Astrocyte of the spinal cord (primary cell): ENCODE data around the gene PTGDS.

ENCODE experiments used
- DNase-seq: peaks from one replicate; pipeline ENCODE4 v3.0.0; 2011; ENCODE audit warnings: low read depth, low spot score
- H3K4me3 ChIP-seq: 2 replicates; pipeline ENCODE4 v1.5.1; 2011; ENCODE audit warnings: low read depth, mild to moderate bottlenecking, low read length, moderate library complexity
- CTCF ChIP-seq: IDR thresholded peaks from 2 replicates; pipeline ENCODE4 v1.5.1; 2012; ENCODE audit warnings: low read depth, mild to moderate bottlenecking, low read length, inconsistent platforms
- in situ Hi-C: cut with HindIII; loops from 2 replicates; pipeline ENCODE4 v1.10.0; 2017; ENCODE audit warnings: low sequenced_read_pairs

Gene PTGDS

GRCh38 chr9:136981588-136982231 lies 4.4 kb downstream of the PTGDS start:
- no peak for DNase-seq
- in situ Hi-C loops, result no loop called here
- H3K4me3 ChIP-seq, result no peak overlapping the region
- no peak for TF ChIP-seq CTCF

- DNase-seq, result no peak
- in situ Hi-C loops, result no loop called here
- H3K4me3 ChIP-seq, result no peak within 1 kb of the TSS
- no peak for TF ChIP-seq CTCF
These were observed 5.1 kb downstream of the PTGDS start, which contains the start of gene LCNL1 for GRCh38 chr9:136982232-136983051. TSS of gene LCNL1 (plus strand) at chr9:136982993. CDS start at chr9:136983587, 594 bp downstream.

- TF ChIP-seq CTCF, result no peak
- in situ Hi-C loops, result no loop called here
- H3K4me3 ChIP-seq, result no peak overlapping the region
- no peak for DNase-seq
These were observed 5.9 kb downstream of the PTGDS start for GRCh38 chr9:136983167-136983566.

GRCh38 chr9:136983656-136984314 lies 6.5 kb downstream of the PTGDS start:
- in situ Hi-C loops, result no loop called here
- TF ChIP-seq CTCF, result no peak
- DNase-seq, result no peak
- no peak overlapping the region for H3K4me3 ChIP-seq

GRCh38 chr9:136984464-136985026 lies 7.2 kb downstream of the PTGDS start:
- no peak overlapping the region for H3K4me3 ChIP-seq
- no peak for TF ChIP-seq CTCF
- DNase-seq, result no peak
- in situ Hi-C loops, result no loop called here

GRCh38 chr9:136985027-136985602 lies 7.8 kb downstream of the PTGDS start:
- no peak overlapping the region for H3K4me3 ChIP-seq
- no peak for TF ChIP-seq CTCF
- in situ Hi-C loops, result no loop called here
- no peak for DNase-seq
